Neuronal stem cell (in vitro differentiated cells): ENCODE data around the gene MINDY3.

ENCODE experiments used
- DNase-seq: peaks from one replicate; pipeline ENCODE4 v3.0.0-alpha.2; 2013; ENCODE audit warnings: low spot score
- H2AFZ ChIP-seq: one replicate; pipeline ENCODE4 v1.6.1; 2013; ENCODE audit warnings: mild to moderate bottlenecking, low read length, inconsistent platforms
- H2AK5ac ChIP-seq: 2 replicates; pipeline ENCODE4 v1.6.1; 2013; ENCODE audit warnings: low read depth, mild to moderate bottlenecking, inconsistent platforms, low read length, moderate library complexity, mixed read lengths
- H2BK120ac ChIP-seq: 2 replicates; pipeline ENCODE4 v1.6.1; 2013; ENCODE audit warnings: low read depth, mild to moderate bottlenecking, inconsistent platforms, low read length, moderate library complexity, mixed read lengths
- H2BK12ac ChIP-seq: one replicate; pipeline ENCODE4 v1.6.1; 2013; ENCODE audit warnings: low read length, inconsistent platforms
- H2BK15ac ChIP-seq: 2 replicates; pipeline ENCODE4 v1.6.1; 2013; ENCODE audit warnings: mild to moderate bottlenecking, low read length, inconsistent platforms, mixed read lengths
- H2BK5ac ChIP-seq: one replicate; pipeline ENCODE4 v1.6.1; 2013; ENCODE audit warnings: inconsistent platforms, mild to moderate bottlenecking, low read length, moderate library complexity
- H3K14ac ChIP-seq: one replicate; pipeline ENCODE4 v1.6.1; 2013; ENCODE audit warnings: low read length, inconsistent platforms
- H3K18ac ChIP-seq: 2 replicates; pipeline ENCODE4 v1.6.1; 2013; ENCODE audit warnings: low read length, inconsistent platforms
- H3K23ac ChIP-seq: 2 replicates; pipeline ENCODE4 v1.6.1; 2013; ENCODE audit warnings: low read depth, mild to moderate bottlenecking, mixed read lengths, low read length, inconsistent platforms; ENCODE audit not compliant: poor library complexity
- H3K27ac ChIP-seq: replicated peaks from 3 replicates; pipeline ENCODE4 v1.5.1; 2013; ENCODE audit warnings: low read length, inconsistent platforms
- H3K27me3 ChIP-seq, 3 experiments: 2 replicates each; pipeline ENCODE4 v1.6.1; 2013; ENCODE audit warnings: low read length in 3 of 3, mild to moderate bottlenecking in 2 of 3, inconsistent platforms in 1 of 3, low read depth in 1 of 3, mixed read lengths in 1 of 3, moderate library complexity in 1 of 3; ENCODE audit not compliant: control insufficient read depth in 3 of 3, insufficient read depth in 3 of 3
- H3K36me3 ChIP-seq, 2 donors: replicated peaks in 1 of 2; 2 replicates each; pipeline ENCODE4 v1.6.1; 2013; ENCODE audit warnings: low read length in 2 of 2; ENCODE audit not compliant: control insufficient read depth in 2 of 2, insufficient read depth in 2 of 2
- H3K4ac ChIP-seq: 2 replicates; pipeline ENCODE4 v1.6.1; 2013; ENCODE audit warnings: inconsistent platforms, mild to moderate bottlenecking, low read length, moderate library complexity
- H3K4me1 ChIP-seq, 2 donors: 1 replicate in 1 of 2; 2 replicates in 1 of 2; pipeline ENCODE4 v1.6.1; 2013; ENCODE audit warnings: low read length in 2 of 2, low read depth in 1 of 2; ENCODE audit not compliant: control insufficient read depth in 2 of 2, insufficient read depth in 1 of 2
- H3K4me2 ChIP-seq: one replicate; pipeline ENCODE4 v1.6.1; 2013; ENCODE audit warnings: mild to moderate bottlenecking, low read length, inconsistent platforms; ENCODE audit not compliant: insufficient read depth, poor library complexity, severe bottlenecking
- H3K4me3 ChIP-seq, 2 donors: 2 replicates each; pipeline ENCODE4 v1.5.1; 2013; ENCODE audit warnings: low read length in 2 of 2, mild to moderate bottlenecking in 2 of 2, inconsistent platforms in 1 of 2, moderate library complexity in 1 of 2
- H3K79me1 ChIP-seq: one replicate; pipeline ENCODE4 v1.6.1; 2013; ENCODE audit warnings: low read depth, mild to moderate bottlenecking, inconsistent platforms, low read length, moderate library complexity
- H3K9ac ChIP-seq: one replicate; pipeline ENCODE4 v1.6.1; 2013; ENCODE audit warnings: mild to moderate bottlenecking, low read depth, low read length, inconsistent platforms; ENCODE audit not compliant: poor library complexity
- H3K9me3 ChIP-seq, 2 donors: replicated peaks in 1 of 2; 2 replicates each; pipeline versions ENCODE3 to v1.6.1; 2013; ENCODE audit warnings: low read length in 2 of 2, mild to moderate bottlenecking in 2 of 2, inconsistent platforms in 1 of 2, low read depth in 1 of 2, mixed read lengths in 1 of 2, moderate library complexity in 1 of 2; ENCODE audit not compliant: control insufficient read depth in 2 of 2, insufficient read depth in 1 of 2
- H4K8ac ChIP-seq: one replicate; pipeline ENCODE4 v1.6.1; 2013; ENCODE audit warnings: low read depth, mild to moderate bottlenecking, inconsistent platforms, low read length, moderate library complexity
- H4K91ac ChIP-seq: one replicate; pipeline ENCODE4 v1.6.1; 2013; ENCODE audit warnings: low read length, low read depth, mild to moderate bottlenecking, inconsistent platforms; ENCODE audit not compliant: poor library complexity
- WGBS, 2 donors: extraction: QIAGEN DNeasy Blood & Tissue Kit; methylation state at CpG; one replicate each; pipeline ENCODE4 v1.1.7; 2013; ENCODE audit warnings: missing lambda C conversion rate in 2 of 2, mixed read lengths in 1 of 2; ENCODE audit not compliant: insufficient read length in 2 of 2, insufficient replicate concordance in 1 of 2; ENCODE audit errors: extremely low coverage in 2 of 2; 5-methylcytosine and 5-hydroxymethylcytosine counted together

MINDY3 gene

GRCh38 chr10:15758618-15759017, 101.7 kb downstream of the MINDY3 start:
- no peak overlapping the region for H2BK12ac ChIP-seq
- H4K8ac ChIP-seq, result no peak overlapping the region
- no peaks in the 10 kb centered on the region for H3K4me1 ChIP-seq
- no peak overlapping the region for H3K4me3 ChIP-seq
- no peak overlapping the region for H2BK120ac ChIP-seq
- H3K4ac ChIP-seq, result no peak overlapping the region
- no peak overlapping the region for H2AFZ ChIP-seq
- H3K14ac ChIP-seq, result no peak overlapping the region
- H2BK5ac ChIP-seq, result no peak overlapping the region
- H3K9me3 ChIP-seq, result peaks cover 0 to 2% of the 10 kb centered on the region in 2 donors
- no peak overlapping the region for H3K18ac ChIP-seq
- H3K27ac ChIP-seq, result no peak overlapping the region
- no CpG with 5 or more reads among the region's 5 CpGs for WGBS, 2 donors
- H4K91ac ChIP-seq, result no peak overlapping the region
- no peaks in the 10 kb centered on the region for H3K36me3 ChIP-seq
- H3K4me2 ChIP-seq, result no peak overlapping the region
- no peak overlapping the region for H2AK5ac ChIP-seq
- no peak overlapping the region for H3K9ac ChIP-seq
- no peak for DNase-seq
- H3K27me3 ChIP-seq, result peaks cover 0 to 5% (median 0%) of the 10 kb centered on the region in 3 experiments
- H2BK15ac ChIP-seq, result no peak overlapping the region
- no peak overlapping the region for H3K23ac ChIP-seq
- H3K79me1 ChIP-seq, result no peaks in the 10 kb centered on the region

GRCh38 chr10:15754937-15755336, 105.4 kb downstream of the MINDY3 start:
- WGBS, 2 donors, result no CpG with 5 or more reads among the region's 2 CpGs
- no peaks in the 10 kb centered on the region for H3K4me1 ChIP-seq
- no peak overlapping the region for H2BK15ac ChIP-seq
- no peak overlapping the region for H2BK12ac ChIP-seq
- H3K14ac ChIP-seq, result no peak overlapping the region
- H3K27me3 ChIP-seq, result peaks cover 0 to 5% (median 0%) of the 10 kb centered on the region in 3 experiments
- H4K8ac ChIP-seq, result no peak overlapping the region
- no peak for DNase-seq
- no peak overlapping the region for H4K91ac ChIP-seq
- H3K23ac ChIP-seq, result no peak overlapping the region
- no peaks in the 10 kb centered on the region for H3K9me3 ChIP-seq
- H3K36me3 ChIP-seq, result no peaks in the 10 kb centered on the region
- H3K18ac ChIP-seq, result no peak overlapping the region
- H2AFZ ChIP-seq, result no peak overlapping the region
- no peak overlapping the region for H2AK5ac ChIP-seq
- no peak overlapping the region for H3K4me3 ChIP-seq
- H2BK5ac ChIP-seq, result no peak overlapping the region
- no peak overlapping the region for H3K9ac ChIP-seq
- H3K79me1 ChIP-seq, result no peaks in the 10 kb centered on the region
- no peak overlapping the region for H3K4ac ChIP-seq
- no peak overlapping the region for H2BK120ac ChIP-seq
- no peak overlapping the region for H3K27ac ChIP-seq
- H3K4me2 ChIP-seq, result no peak overlapping the region

- no peaks in the 10 kb centered on the region for H3K4me1 ChIP-seq
- no peak overlapping the region for H2BK15ac ChIP-seq
- no peak overlapping the region for H3K27ac ChIP-seq
- H2BK5ac ChIP-seq, result no peak overlapping the region
- no peak overlapping the region for H3K4me2 ChIP-seq
- H4K8ac ChIP-seq, result no peak overlapping the region
- no peak overlapping the region for H4K91ac ChIP-seq
- no peak overlapping the region for H3K14ac ChIP-seq
- no peak overlapping the region for H2BK120ac ChIP-seq
- H3K4me3 ChIP-seq, result no peak overlapping the region
- H3K27me3 ChIP-seq, result peaks cover 0 to 12% (median 0%) of the 10 kb centered on the region in 3 experiments
- H3K79me1 ChIP-seq, result no peaks in the 10 kb centered on the region
- H2AFZ ChIP-seq, result no peak overlapping the region
- H3K9me3 ChIP-seq, result no peaks in the 10 kb centered on the region
- WGBS, 2 donors, result no CpG with 5 or more reads among the region's 5 CpGs
- no peak overlapping the region for H3K9ac ChIP-seq
- no peak overlapping the region for H2BK12ac ChIP-seq
- no peak overlapping the region for H3K23ac ChIP-seq
- H3K36me3 ChIP-seq, result no peaks in the 10 kb centered on the region
- no peak overlapping the region for H2AK5ac ChIP-seq
- no peak overlapping the region for H3K4ac ChIP-seq
- H3K18ac ChIP-seq, result no peak overlapping the region
- DNase-seq, result no peak
These were observed 109.3 kb downstream of the MINDY3 start for GRCh38 chr10:15751046-15751445.

- WGBS, 2 donors, result no CpG with 5 or more reads among the region's 3 CpGs
- Histone ChIP-seq H3K9me3 (no peaks in the 10 kb centered on the region), H3K23ac (no peak overlapping the region), H3K4ac (no peak overlapping the region), H3K18ac (no peak overlapping the region), H2AFZ (no peak overlapping the region), H2BK120ac (no peak overlapping the region), H3K14ac (no peak overlapping the region), H3K36me3 (no peaks in the 10 kb centered on the region), H4K91ac (no peak overlapping the region), H4K8ac (no peak overlapping the region), H2BK15ac (no peak overlapping the region), H3K27me3 (peaks cover 0 to 12% (median 0%) of the 10 kb centered on the region in 3 experiments), H3K27ac (no peak overlapping the region), H2AK5ac (no peak overlapping the region), H3K4me1 (no peaks in the 10 kb centered on the region), H2BK5ac (no peak overlapping the region), H3K9ac (no peak overlapping the region), H3K4me3 (no peak overlapping the region), H3K4me2 (no peak overlapping the region), H3K79me1 (no peaks in the 10 kb centered on the region), H2BK12ac (no peak overlapping the region)
- no peak for DNase-seq
These were observed 112.2 kb downstream of the MINDY3 start for GRCh38 chr10:15748126-15748525.
